ENCODE results near the gene SENP7.

GRCh38 chr3:101466465-101467309 is 46.3 kb downstream of the SENP7 start:
- TF ChIP-seq POLR2AphosphoS5 (IDR thresholded peaks at IDR 0.05; ENCODE audit: low read depth, low read length) = no peak
- no peak for TF ChIP-seq POLR2A (IDR thresholded peaks at IDR 0.05; ENCODE audit: low read depth, low read length)
- no peak for TF ChIP-seq TAF1 (IDR thresholded peaks at IDR 0.05; ENCODE audit: low read depth, low read length)
- no peak for TF ChIP-seq SPI1 (IDR thresholded peaks at IDR 0.05; ENCODE audit: low read depth, low read length)
- TF ChIP-seq POU2F2 (IDR thresholded peaks at IDR 0.05; ENCODE audit: low read depth, low read length) = no peak
